Aorta (tissue), 5 donors: ENCODE measurements around the gene CAPN13. TPM values are rescaled to one million over a fixed set of nuclear protein-coding genes. Genes with fewer than 3 reads are reported as not detected.

ENCODE experiments used
- ATAC-seq: fragments of 200-7000 bp; cut with Tn5 transposase; one replicate; pipeline ENCODE4 v1.9.1; 2022; ENCODE audit warnings: moderate library complexity; ENCODE audit not compliant: low FRiP score
- DNase-seq, 2 donors: peaks; one replicate each; pipeline ENCODE4 v3.0.0-alpha.2; 2020
- H3K27ac ChIP-seq, 2 donors: one replicate each; pipeline ENCODE4 v1.5.1; 2013; ENCODE audit warnings: low read length in 2 of 2, mild to moderate bottlenecking in 2 of 2, moderate library complexity in 2 of 2, control low read depth in 1 of 2, inconsistent platforms in 1 of 2, low read depth in 1 of 2
- H3K27me3 ChIP-seq, 2 donors: one replicate each; pipeline ENCODE4 v1.6.1; 2013; ENCODE audit warnings: control low read depth in 1 of 2, low read length in 1 of 2, mild to moderate bottlenecking in 1 of 2, moderate library complexity in 1 of 2; ENCODE audit not compliant: insufficient read depth in 2 of 2, control insufficient read depth in 1 of 2
- H3K36me3 ChIP-seq, 2 donors: one replicate each; pipeline ENCODE4 v1.6.1; 2013; ENCODE audit warnings: control low read depth in 1 of 2, low read length in 1 of 2, mild to moderate bottlenecking in 1 of 2; ENCODE audit not compliant: insufficient read depth in 2 of 2, control insufficient read depth in 1 of 2
- H3K4me1 ChIP-seq, 2 donors: one replicate each; pipeline ENCODE4 v1.6.1; 2013; ENCODE audit warnings: low read length in 2 of 2, control low read depth in 1 of 2, mild to moderate bottlenecking in 1 of 2, moderate library complexity in 1 of 2; ENCODE audit not compliant: insufficient read depth in 2 of 2, control insufficient read depth in 1 of 2
- H3K4me3 ChIP-seq, 2 donors: one replicate each; pipeline ENCODE4 v1.5.1; 2013; ENCODE audit warnings: low read length in 2 of 2, control low read depth in 1 of 2, mild to moderate bottlenecking in 1 of 2
- H3K9me3 ChIP-seq: one replicate; pipeline ENCODE4 v1.6.1; 2013; ENCODE audit warnings: mild to moderate bottlenecking, low read length; ENCODE audit not compliant: control insufficient read depth
- WGBS, 2 donors: extraction: QIAGEN DNeasy Blood & Tissue Kit; methylation state at CpG; one replicate each; pipeline ENCODE4 v1.1.7; 2013; 5-methylcytosine and 5-hydroxymethylcytosine counted together
- intact Hi-C, 2 donors: fragments of 100-400 bp; cut with DNase I; formaldehyde crosslinking; loops; one replicate each; pipeline versions ENCODE4 v1.14.2 to v1.15.0; 2022
- polyA plus RNA-seq, 2 donors: library from polyadenylated mRNA; stranded (reverse); fragments of 200-250 nt; gene quantifications; one replicate each; pipeline ENCODE4 v1.2.3, GENCODE V29; 2013
- total RNA-seq, 2 donors: library from RNA; stranded (reverse); fragmentation: NEBNext Ultra II Directional; extraction: Animal tissue kit (Norgen Biotek cat#: 25700); gene quantifications; one replicate each; pipeline ENCODE4 v1.2.1, GENCODE V29; 2021
- donor health status: healthy with polysubstance abuse.
- donor health status: Bipolar disorder and iron deficiency.
- donor health status: DM: no; HTN: no; CAD: no.
- donor health status: DM: no; HTN: no; CAD: no.
- donor health status: DM: yes; HTN: yes; CAD: no.

The CAPN13 gene
- total and polyA plus RNA-seq, 4 donors, result 3.3 TPM; not detected in 3

DNA sequence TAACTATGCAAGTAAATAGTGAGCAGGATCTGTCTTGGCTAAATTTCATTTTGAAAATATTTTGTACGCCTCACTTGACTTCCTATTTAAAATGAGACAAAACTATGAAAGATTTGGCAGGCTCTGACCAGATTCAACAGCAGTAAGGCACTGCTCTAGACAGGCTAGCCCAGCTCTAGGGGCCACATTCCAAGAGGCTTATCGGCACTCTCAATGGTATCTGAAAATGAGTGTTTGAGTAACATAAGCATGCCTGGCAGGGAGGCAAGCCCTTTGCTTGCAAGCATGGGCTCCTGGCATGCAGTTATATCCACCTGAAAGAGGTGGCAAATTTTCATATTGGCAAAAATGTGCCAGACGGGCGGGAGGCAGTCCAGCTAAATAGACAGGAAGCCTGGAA, 10.5 kb downstream of the CAPN13 start:
- Histone ChIP-seq H3K4me3 (no peak overlapping the region), H3K4me1 (no peaks in the 10 kb centered on the region), H3K27ac (no peak overlapping the region), H3K27me3 (no peaks in the 10 kb centered on the region), H3K9me3 (no peaks in the 10 kb centered on the region), H3K36me3 (no peaks in the 10 kb centered on the region)
- WGBS, 2 donors, result 10 to 13% methylated on average over 4 of the region's 4 CpGs
- intact Hi-C loops, result no loop called here
- DNase-seq, result no peak
- no peak for ATAC-seq

GRCh38 chr2:30792521-30792920, 14.7 kb downstream of the CAPN13 start:
- 64 to 73% methylated on average over 4 of the region's 4 CpGs for WGBS, 2 donors
- intact Hi-C loops, result no loop called here
- Histone ChIP-seq H3K36me3 (no peaks in the 10 kb centered on the region), H3K27ac (no peak overlapping the region), H3K4me1 (no peaks in the 10 kb centered on the region), H3K27me3 (no peaks in the 10 kb centered on the region), H3K9me3 (no peaks in the 10 kb centered on the region), H3K4me3 (no peak overlapping the region)
- ATAC-seq (no peak), DNase-seq (no peak)

DNA sequence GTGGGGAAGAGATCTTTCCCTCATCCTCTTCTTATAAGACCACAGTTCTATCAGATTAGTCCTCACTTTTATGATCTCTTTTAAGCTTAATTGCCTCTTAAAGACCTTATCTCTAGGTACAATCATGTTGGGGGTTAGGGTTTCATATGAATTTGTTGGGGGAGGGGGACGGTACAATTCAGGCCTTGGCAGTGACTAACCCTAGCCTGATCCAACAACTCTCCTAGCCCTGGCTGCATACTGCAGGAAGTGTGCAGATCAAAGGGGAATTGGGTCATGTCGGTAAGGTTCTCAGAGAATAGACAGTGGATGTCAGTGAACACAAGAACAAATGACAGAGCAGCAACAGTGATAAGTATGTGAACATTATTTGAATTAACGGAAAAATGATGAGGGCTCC, 16.4 kb downstream of the CAPN13 start:
- intact Hi-C loops, result no loop called here
- WGBS, 2 donors, result 73 to 79% methylated on average over 3 of the region's 3 CpGs
- Histone ChIP-seq H3K4me3 (no peak overlapping the region), H3K27me3 (no peaks in the 10 kb centered on the region), H3K9me3 (no peaks in the 10 kb centered on the region), H3K4me1 (no peaks in the 10 kb centered on the region), H3K36me3 (no peaks in the 10 kb centered on the region), H3K27ac (no peak overlapping the region)
- DNase-seq (no peak), ATAC-seq (no peak)

DNA sequence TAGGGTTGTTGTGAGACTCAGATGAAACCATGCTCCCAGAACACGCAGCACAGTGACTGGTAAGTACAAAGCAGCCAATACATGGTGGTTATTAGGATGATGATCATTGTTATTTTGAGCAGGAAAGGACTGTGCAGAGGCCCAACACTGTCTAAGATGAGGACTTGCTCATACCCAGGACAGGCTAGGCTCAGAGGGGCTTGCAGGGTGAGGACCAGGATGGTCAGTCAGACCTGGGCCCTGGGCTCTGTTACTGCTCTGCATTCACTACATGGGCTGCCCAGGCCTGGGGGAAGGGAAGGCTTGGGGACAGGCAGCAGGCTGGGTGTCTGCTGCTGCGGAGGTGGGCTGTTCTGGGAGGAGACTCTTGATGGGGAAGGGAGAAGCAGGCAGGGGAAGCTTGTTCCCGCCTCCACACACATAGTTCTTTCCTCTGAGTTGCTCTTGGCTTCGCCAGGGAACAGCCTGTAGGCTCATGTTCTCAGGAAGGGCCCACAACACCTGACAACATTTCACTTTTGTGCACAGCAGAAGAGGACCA, 17.5 kb downstream of the CAPN13 start:
- 65 to 78% methylated on average over 4 of the region's 4 CpGs for WGBS, 2 donors
- H3K4me3 ChIP-seq, result no peak overlapping the region
- H3K36me3 ChIP-seq, result no peaks in the 10 kb centered on the region
- DNase-seq (no peak), ATAC-seq (no peak)
- no peaks in the 10 kb centered on the region for H3K4me1 ChIP-seq
- no peaks in the 10 kb centered on the region for H3K27me3 ChIP-seq
- no peaks in the 10 kb centered on the region for H3K9me3 ChIP-seq
- intact Hi-C loops, result no loop called here
- no peak overlapping the region for H3K27ac ChIP-seq

DNA sequence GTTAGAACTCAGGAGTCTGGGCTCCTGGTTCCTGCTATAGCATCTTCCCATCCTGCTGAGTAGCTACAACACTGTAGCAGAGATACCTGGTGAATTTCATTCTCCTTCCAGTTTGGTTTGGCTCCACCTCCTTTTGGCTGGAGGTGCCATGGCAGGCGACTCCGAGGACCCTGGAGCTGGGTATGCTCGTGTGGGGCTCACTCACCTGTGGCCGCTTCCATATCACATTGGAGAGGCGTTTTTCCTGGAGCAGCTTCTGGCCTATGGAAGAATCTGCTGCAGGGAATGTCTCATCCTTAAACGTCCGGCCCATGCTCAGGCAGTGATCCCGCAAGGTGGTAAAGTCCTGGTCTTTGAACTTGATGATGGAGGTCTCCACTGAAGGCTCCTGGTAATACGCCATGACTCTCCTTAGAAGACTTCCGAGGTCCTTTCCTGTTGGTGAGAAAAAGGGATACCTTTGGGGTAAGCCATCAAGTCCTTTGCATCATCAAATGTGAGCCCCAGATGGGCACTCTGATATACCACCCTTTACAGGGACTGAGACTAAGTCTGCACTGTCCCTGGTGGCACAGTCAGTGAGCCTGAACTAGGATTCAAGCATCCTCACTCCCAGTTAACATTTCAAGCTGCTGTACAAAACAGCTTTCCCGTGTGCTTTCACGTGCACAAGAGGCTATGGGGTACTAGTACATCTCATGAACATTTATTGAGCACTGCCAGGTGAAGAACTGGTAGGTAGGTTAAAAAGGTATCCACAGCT, 20.1 kb downstream of the CAPN13 start:
- Histone ChIP-seq H3K4me1 (no peaks in the 10 kb centered on the region), H3K9me3 (no peaks in the 10 kb centered on the region), H3K27me3 (no peaks in the 10 kb centered on the region), H3K27ac (no peak overlapping the region), H3K4me3 (no peak overlapping the region), H3K36me3 (no peaks in the 10 kb centered on the region)
- intact Hi-C loops, result no loop called here
- WGBS, 2 donors, result 79 to 83% methylated on average over 12 of the region's 12 CpGs
- no peak for ATAC-seq
- no peak for DNase-seq

- Histone ChIP-seq H3K27ac (no peak overlapping the region), H3K4me3 (no peak overlapping the region), H3K9me3 (no peaks in the 10 kb centered on the region), H3K36me3 (no peaks in the 10 kb centered on the region), H3K4me1 (no peaks in the 10 kb centered on the region), H3K27me3 (peaks cover 0 to 2% of the 10 kb centered on the region in 2 donors)
- DNase-seq, result no peak
- no peak for ATAC-seq
- WGBS, 2 donors, result 83 to 89% methylated on average over 3 of the region's 3 CpGs
- intact Hi-C loops, result no loop called here
These were observed 22.6 kb downstream of the CAPN13 start for GRCh38 chr2:30784682-30785081.

- 37 to 48% methylated on average over 7 of the region's 7 CpGs for WGBS, 2 donors
- Histone ChIP-seq H3K36me3 (no peaks in the 10 kb centered on the region), H3K4me3 (no peak overlapping the region), H3K27ac (no peak overlapping the region), H3K4me1 (no peaks in the 10 kb centered on the region), H3K27me3 (peaks cover 0 to 2% of the 10 kb centered on the region in 2 donors), H3K9me3 (no peaks in the 10 kb centered on the region)
- intact Hi-C loops, result no loop called here
- ATAC-seq (no peak), DNase-seq (no peak)
These were observed 25.2 kb downstream of the CAPN13 start for GRCh38 chr2:30781961-30782533.

DNA sequence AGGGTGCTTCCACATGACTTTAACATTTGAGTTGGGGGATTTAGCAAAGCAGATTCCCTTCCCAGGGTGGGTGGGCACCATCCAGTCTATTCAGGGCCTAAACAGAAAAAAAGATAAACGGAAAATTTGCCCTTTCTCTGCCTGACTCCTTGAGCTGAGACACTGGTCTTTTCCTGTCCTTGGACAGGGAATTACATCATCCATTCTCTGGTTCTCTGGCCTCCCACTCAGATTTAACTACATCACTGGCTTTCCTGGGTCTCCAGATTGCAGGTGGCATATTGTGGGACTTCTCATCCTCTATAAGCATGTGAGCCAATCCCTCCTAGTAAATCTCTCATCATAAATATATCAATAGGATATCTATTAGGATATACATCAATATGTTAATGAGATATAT, 25.8 kb downstream of the CAPN13 start:
- DNase-seq (no peak), ATAC-seq (no peak)
- WGBS, 2 donors, result 71 to 74% methylated on average over 1 of the region's 1 CpG
- Histone ChIP-seq H3K4me3 (no peak overlapping the region), H3K36me3 (no peaks in the 10 kb centered on the region), H3K4me1 (no peaks in the 10 kb centered on the region), H3K27ac (no peak overlapping the region), H3K27me3 (peaks cover 0 to 2% of the 10 kb centered on the region in 2 donors), H3K9me3 (no peaks in the 10 kb centered on the region)
- intact Hi-C loops, result no loop called here

DNA sequence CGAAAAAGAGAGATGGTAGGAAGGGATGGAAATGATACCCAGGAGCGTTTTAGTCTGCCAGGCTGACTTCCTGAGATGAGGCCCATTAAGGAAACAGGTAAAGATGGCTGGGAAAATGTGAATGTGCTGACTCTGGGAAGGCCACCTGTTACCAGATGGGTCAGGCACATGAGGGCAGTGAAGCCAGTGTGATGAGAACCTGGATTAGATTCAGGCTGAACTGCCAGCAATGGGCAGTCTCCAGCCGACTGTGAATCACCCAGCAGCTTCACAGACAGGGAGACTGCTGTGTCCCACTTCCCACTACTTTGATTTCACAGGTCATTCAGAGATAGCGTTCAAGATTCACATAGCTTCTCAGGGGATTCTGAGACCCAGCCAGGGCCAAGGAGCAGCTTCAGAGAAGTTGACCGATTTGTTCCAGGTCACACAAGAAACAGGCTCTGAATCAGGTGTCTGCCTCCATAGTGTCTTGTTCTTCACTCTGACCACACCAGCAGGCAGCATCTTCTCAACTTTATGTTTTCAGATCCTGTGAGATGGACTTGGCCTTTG, 26.4 kb downstream of the CAPN13 start:
- ATAC-seq (no peak), DNase-seq (no peak)
- Histone ChIP-seq H3K4me3 (no peak overlapping the region), H3K27me3 (peaks cover 0 to 2% of the 10 kb centered on the region in 2 donors), H3K27ac (no peak overlapping the region), H3K36me3 (no peaks in the 10 kb centered on the region), H3K4me1 (no peaks in the 10 kb centered on the region), H3K9me3 (no peaks in the 10 kb centered on the region)
- 86 to 88% methylated on average over 5 of the region's 5 CpGs for WGBS, 2 donors
- intact Hi-C loops, result no loop called here
